Transverse colon (tissue), 3 donors: ENCODE results near the gene CTDSP2.

Experiments
- CTCF ChIP-seq, 5 experiments: fragments of 200-600 bp in 3 of 5; fragments of 450-650 bp in 2 of 5; sonication (generic) in 3 of 5; IDR thresholded peaks; 1 replicate in 2 of 5; 2 replicates in 3 of 5; pipeline ENCODE4 v1.5.1; 2016 to 2017; ENCODE audit warnings: antibody characterized with exemption in 5 of 5, inconsistent platforms in 3 of 5, mild to moderate bottlenecking in 2 of 5, moderate library complexity in 1 of 5
- EP300 ChIP-seq: sonication (generic); formaldehyde crosslinking; IDR thresholded peaks from one replicate; pipeline ENCODE4 v1.6.1; 2017; ENCODE audit warnings: antibody characterized with exemption, low read depth
- POLR2A ChIP-seq: fragments of 450-650 bp; IDR thresholded peaks from one replicate; pipeline ENCODE4 v1.6.1; 2016; ENCODE audit warnings: antibody characterized with exemption, mild to moderate bottlenecking, moderate library complexity

GRCh38 chr12:57846577-57847319 lies at the start of gene CTDSP2:
- TF ChIP-seq CTCF (IDR thresholded peaks at IDR 0.05), result peak in 1 of 5 experiments; percentile 26
- TF ChIP-seq POLR2A, result peak; percentile 82
- TF ChIP-seq EP300, result no peak
